Measurements from ENCODE around the gene TMEM42.

DNA sequence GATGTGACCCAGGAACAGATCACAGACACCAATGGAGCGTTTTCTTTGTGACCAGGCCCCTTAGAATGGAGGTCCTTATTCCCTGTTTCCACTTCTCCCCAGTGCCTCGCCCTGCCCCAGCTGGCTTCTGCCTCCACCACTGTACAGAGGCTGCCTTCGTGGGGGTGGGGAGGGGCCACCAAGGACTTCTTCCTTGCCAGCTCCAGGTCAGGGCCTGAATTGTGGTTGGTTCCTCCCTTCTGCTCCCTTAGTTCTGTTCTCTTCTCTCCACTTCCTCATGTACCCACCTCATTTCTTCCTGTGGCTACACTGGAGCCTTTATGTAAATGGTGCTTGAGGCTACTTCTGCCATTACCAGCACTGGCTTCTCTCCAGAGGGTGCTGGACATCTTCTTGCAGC is 29.1 kb downstream of the TMEM42 start:
- TF ChIP-seq CTCF (IDR thresholded peaks at IDR 0.05 in 2 of 3, conservative IDR thresholded peaks at IDR 0.05 in 1 of 3; ENCODE audit: insufficient read depth in 2 of 3, low read depth in 1 of 3, low read length in 3 of 3): no peak
- TF ChIP-seq NR3C1 (CRISPR knock-in tag; IDR thresholded peaks at IDR 0.05): no peak
- no peak for TF ChIP-seq RAD21 (CRISPR knock-in tag; conservative IDR thresholded peaks at IDR 0.05 in 1 of 2, IDR thresholded peaks at IDR 0.05 in 1 of 2)
- TF ChIP-seq CREB1 (IDR thresholded peaks at IDR 0.05): no peak
- no peak for TF ChIP-seq CREB1 (CRISPR knock-in tag; IDR thresholded peaks at IDR 0.05)
- TF ChIP-seq EZH2 (IDR thresholded peaks at IDR 0.05; ENCODE audit: borderline replicate concordance, low read depth, low read length): no peak
- TF ChIP-seq ZNF175 (CRISPR knock-in tag; IDR thresholded peaks at IDR 0.05; ENCODE audit: low read depth): no peak
- no peak for TF ChIP-seq SP1 (CRISPR knock-in tag; IDR thresholded peaks at IDR 0.05)
- TF ChIP-seq HBP1 (CRISPR knock-in tag; IDR thresholded peaks at IDR 0.05): no peak
- no peak for TF ChIP-seq MXI1 (IDR thresholded peaks at IDR 0.05; ENCODE audit: low read depth, low read length)
- TF ChIP-seq GATAD2A (IDR thresholded peaks at IDR 0.05): no peak
- no peak for TF ChIP-seq MEF2D (tag; conservative IDR thresholded peaks at IDR 0.05; ENCODE audit: low read depth)
- no peak for TF ChIP-seq ZNF609 (CRISPR knock-in tag; IDR thresholded peaks at IDR 0.05; ENCODE audit: borderline replicate concordance)
